ENCODE results near the gene SLC2A4RG. TPM values are rescaled to one million over a fixed set of nuclear protein-coding genes. Genes with fewer than 3 reads are reported as not detected.

SLC2A4RG gene
- total RNA-seq, 4 donors from 2014 or later: 26.3 to 50.2 (median 47.7) TPM

DNA sequence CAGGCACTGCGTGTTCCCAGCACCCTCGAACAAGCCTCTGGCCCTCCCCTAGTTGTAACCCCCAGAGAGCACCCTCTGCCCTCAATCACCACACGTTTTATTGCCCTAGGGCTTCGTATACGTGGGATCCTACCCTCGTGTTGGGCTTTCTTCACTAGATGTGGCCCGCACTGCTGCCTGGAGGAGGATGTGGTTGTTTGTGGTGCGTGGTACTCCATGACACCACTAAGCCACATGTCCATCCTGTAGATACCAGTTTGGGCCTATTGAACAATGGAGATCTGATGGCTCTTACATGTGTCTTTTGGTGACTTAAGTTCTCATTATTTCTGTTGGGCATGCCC, 17.0 kb downstream of the SLC2A4RG start:
- in situ Hi-C loops (cut with MboI; ENCODE audit: low pct_ligation_motif_present in 1 of 4, low pct_unique_long_range_greater_than_20kb in 1 of 4, low sequenced_read_pairs in 3 of 4): no loop called here
- intact Hi-C loops (cut with DNase I; ENCODE audit: low total_unique reads): no loop called here
- DNase-seq: no peak
- TF ChIP-seq POLR2AphosphoS5 (IDR thresholded peaks at IDR 0.05) (no peak), CTCF (IDR thresholded peaks at IDR 0.05) (no peak), EP300 (IDR thresholded peaks at IDR 0.05; ENCODE audit: low read depth) (no peak), POLR2A (IDR thresholded peaks at IDR 0.05) (no peak)
- H3K36me3 ChIP-seq: no peaks in the 10 kb centered on the region
- no peaks in the 10 kb centered on the region for H3K27me3 ChIP-seq
- 40 to 63% methylated on average over 6 to 8 of the region's 8 CpGs for WGBS, 2 donors (ENCODE audit: low coverage in 1 of 2)
- H3K9me3 ChIP-seq: no peaks in the 10 kb centered on the region
- H3K4me3 ChIP-seq: no peak overlapping the region
- H3K27ac ChIP-seq: no peak overlapping the region
- no peaks in the 10 kb centered on the region for H3K4me1 ChIP-seq

DNA sequence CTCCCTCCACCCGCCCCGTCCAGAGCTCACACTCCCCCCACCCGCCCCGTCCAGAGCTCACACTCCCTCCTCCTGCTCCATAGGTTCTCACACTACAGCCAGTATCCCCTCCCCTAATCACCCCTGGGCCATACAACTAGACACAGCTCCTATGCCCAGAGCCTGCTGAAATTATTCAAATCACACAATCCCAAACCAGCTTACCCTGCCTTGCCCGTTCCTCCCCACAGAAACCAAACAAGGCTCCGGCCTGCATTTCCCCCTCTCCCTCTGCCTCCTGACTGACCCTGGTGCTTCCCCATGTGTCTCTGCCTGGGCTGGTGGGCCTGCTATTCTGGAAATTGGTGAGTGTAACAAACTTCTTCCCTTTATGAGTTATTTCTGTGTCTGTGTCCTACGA, 18.6 kb downstream of the SLC2A4RG start:
- intact Hi-C loops (cut with DNase I; ENCODE audit: low total_unique reads): no loop called here
- Histone ChIP-seq H3K27ac (no peak overlapping the region), H3K9me3 (no peaks in the 10 kb centered on the region), H3K4me3 (no peak overlapping the region), H3K4me1 (no peaks in the 10 kb centered on the region), H3K36me3 (no peaks in the 10 kb centered on the region), H3K27me3 (no peaks in the 10 kb centered on the region)
- no peak for DNase-seq
- TF ChIP-seq POLR2AphosphoS5 (IDR thresholded peaks at IDR 0.05) (no peak), CTCF (IDR thresholded peaks at IDR 0.05) (no peak), EP300 (IDR thresholded peaks at IDR 0.05; ENCODE audit: low read depth) (no peak), POLR2A (IDR thresholded peaks at IDR 0.05) (no peak)
- WGBS, 2 donors (ENCODE audit: low coverage in 1 of 2): 84% methylated on average over 4 of the region's 7 CpGs; no CpG with 5 or more reads in 1 of the 2 donors
- in situ Hi-C loops (cut with MboI; ENCODE audit: low pct_ligation_motif_present in 1 of 4, low pct_unique_long_range_greater_than_20kb in 1 of 4, low sequenced_read_pairs in 3 of 4): no loop called here

DNA sequence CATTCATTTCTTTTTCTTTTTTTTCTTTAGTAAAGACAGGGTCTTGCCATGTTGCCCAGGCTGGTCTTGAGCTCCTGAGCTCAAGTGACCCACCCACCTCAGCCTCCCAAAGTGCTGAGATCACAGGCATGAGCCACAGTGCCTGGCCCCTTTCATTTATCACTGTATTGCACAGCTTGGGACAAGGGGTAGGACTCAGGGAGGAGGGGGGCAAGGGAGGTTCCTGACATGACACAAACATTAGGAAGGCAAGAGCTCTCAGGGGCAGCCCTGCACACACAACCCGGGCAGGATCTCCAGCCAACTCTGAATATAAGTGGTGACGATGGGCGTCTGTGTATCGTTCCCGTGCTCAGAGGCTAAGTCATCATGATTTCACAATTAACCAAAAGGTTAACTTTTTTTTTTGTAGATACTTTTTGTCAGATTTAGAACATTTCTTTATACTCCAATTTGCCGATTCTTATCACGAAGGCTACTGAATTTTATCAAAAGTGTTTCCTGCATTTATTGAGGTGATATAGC, 19.9 kb downstream of the SLC2A4RG start:
- no peak for TF ChIP-seq EP300 (IDR thresholded peaks at IDR 0.05; ENCODE audit: low read depth)
- TF ChIP-seq POLR2AphosphoS5 (IDR thresholded peaks at IDR 0.05): no peak
- no peak for TF ChIP-seq CTCF (IDR thresholded peaks at IDR 0.05)
- TF ChIP-seq POLR2A (IDR thresholded peaks at IDR 0.05): no peak
- 80 to 84% methylated on average over 7 of the region's 7 CpGs for WGBS, 2 donors (ENCODE audit: low coverage in 1 of 2)
- intact Hi-C loops (cut with DNase I; ENCODE audit: low total_unique reads): no loop called here
- no peak for DNase-seq
- H3K27me3 ChIP-seq: no peaks in the 10 kb centered on the region
- no peaks in the 10 kb centered on the region for H3K9me3 ChIP-seq
- no peaks in the 10 kb centered on the region for H3K4me1 ChIP-seq
- no peak overlapping the region for H3K4me3 ChIP-seq
- in situ Hi-C loops (cut with MboI; ENCODE audit: low pct_ligation_motif_present in 1 of 4, low pct_unique_long_range_greater_than_20kb in 1 of 4, low sequenced_read_pairs in 3 of 4): no loop called here
- no peak overlapping the region for H3K27ac ChIP-seq
- no peaks in the 10 kb centered on the region for H3K36me3 ChIP-seq

DNA sequence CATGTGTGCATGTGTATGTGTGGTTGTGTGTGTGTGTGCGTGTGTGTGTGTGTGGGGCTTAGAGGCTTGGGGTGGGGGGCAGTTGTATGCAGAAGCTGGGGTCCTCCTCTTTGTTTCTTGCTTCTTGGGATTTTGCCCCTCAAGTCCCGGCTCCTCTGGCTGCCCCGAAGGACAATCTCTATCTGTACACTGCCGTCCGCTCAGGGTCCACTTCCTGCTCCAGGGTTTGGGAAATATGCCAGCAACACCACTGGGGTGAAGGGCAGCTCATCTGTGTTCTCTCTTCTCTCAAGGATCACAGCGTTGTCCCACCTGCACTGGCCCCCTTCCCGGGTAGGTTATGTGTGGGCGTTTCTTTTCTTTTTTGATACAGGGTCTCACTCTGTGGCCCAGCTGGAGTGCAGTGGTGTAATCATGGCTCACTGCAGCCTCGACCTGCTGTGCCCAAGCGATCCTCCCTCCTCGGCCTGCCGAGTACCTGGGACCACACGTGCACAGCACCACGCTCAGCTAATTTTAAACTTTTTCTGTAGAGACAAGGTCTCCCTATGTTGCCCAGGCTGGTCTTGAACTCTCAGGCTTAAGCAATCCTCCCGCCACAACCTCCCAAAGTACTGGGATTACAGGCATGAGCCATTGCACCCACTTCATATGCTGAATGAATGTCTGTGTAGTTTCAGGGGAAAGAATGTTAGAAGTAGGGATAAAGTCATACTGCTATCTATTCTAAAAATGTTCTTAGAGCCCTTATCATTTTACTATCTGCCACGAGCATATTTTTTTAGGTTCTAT, 25.7 kb downstream of the SLC2A4RG start:
- no peak overlapping the region for H3K4me3 ChIP-seq
- no peaks in the 10 kb centered on the region for H3K27me3 ChIP-seq
- H3K9me3 ChIP-seq: no peaks in the 10 kb centered on the region
- no peak for TF ChIP-seq EP300 (IDR thresholded peaks at IDR 0.05; ENCODE audit: low read depth)
- no peak for TF ChIP-seq POLR2AphosphoS5 (IDR thresholded peaks at IDR 0.05)
- no peak for TF ChIP-seq POLR2A (IDR thresholded peaks at IDR 0.05)
- H3K27ac ChIP-seq: no peak overlapping the region
- no peak for DNase-seq
- intact Hi-C loops (cut with DNase I; ENCODE audit: low total_unique reads) (no loop called here), in situ Hi-C loops (cut with MboI; ENCODE audit: low pct_ligation_motif_present in 1 of 4, low pct_unique_long_range_greater_than_20kb in 1 of 4, low sequenced_read_pairs in 3 of 4) (no loop called here)
- H3K36me3 ChIP-seq: no peaks in the 10 kb centered on the region
- WGBS, 2 donors (ENCODE audit: low coverage in 1 of 2): 58 to 68% methylated on average over 2 to 16 of the region's 16 CpGs
- no peaks in the 10 kb centered on the region for H3K4me1 ChIP-seq
